Panc1 (cell line): ENCODE measurements around the gene SCRN1. TPM values are rescaled to one million over a fixed set of nuclear protein-coding genes. Genes with fewer than 3 reads are reported as not detected.

ENCODE experiments used
- ATAC-seq: fragments of 200-7000 bp; cut with Tn5 transposase; 2 replicates; pipeline ENCODE4 v1.9.1; 2020; ENCODE audit warnings: mild to moderate bottlenecking, moderate library complexity
- BruUV-seq: library from RNA; stranded (reverse); fragments of 400-500 nt; replicated peaks from 2 replicates; lab custom pipeline; 2021; lab: Mats Ljungman, UMichigan
- CTCF ChIA-PET: fragments of 300-600 bp; sonication (Branson Sonifier 250); formaldehyde crosslinking; loops from one replicate; lab custom pipeline; 2022; ENCODE audit warnings: antibody characterized with exemption; lab: Charles Lee
- POLR2A ChIA-PET: fragments of 300-600 bp; sonication (Branson Sonifier 250); formaldehyde crosslinking; loops from one replicate; lab custom pipeline; 2022; ENCODE audit warnings: antibody characterized with exemption; lab: Charles Lee
- DNase-seq: peaks from one replicate; pipeline ENCODE4 v3.0.0-alpha.2; 2010; ENCODE audit warnings: low read depth, low spot score
- H3K27ac ChIP-seq: 2 replicates; pipeline ENCODE4 v1.5.1; 2011; ENCODE audit warnings: mild to moderate bottlenecking, low read length, inconsistent platforms
- H3K27me3 ChIP-seq: fragments of 200-500 bp; sonication (Bioruptor generic); 2 replicates; pipeline ENCODE4 v1.6.0; 2014; ENCODE audit warnings: low read length, inconsistent platforms; ENCODE audit not compliant: control insufficient read depth, insufficient read depth
- H3K36me3 ChIP-seq: fragments of 200-500 bp; sonication (Bioruptor generic); 2 replicates; pipeline ENCODE4 v1.5.1; 2014; ENCODE audit warnings: inconsistent platforms, mild to moderate bottlenecking, low read length, moderate library complexity; ENCODE audit not compliant: control insufficient read depth, insufficient read depth
- H3K4me1 ChIP-seq: 2 replicates; pipeline ENCODE4 v1.5.1; 2011; ENCODE audit warnings: inconsistent platforms, mild to moderate bottlenecking, low read length, moderate library complexity; ENCODE audit not compliant: control insufficient read depth, insufficient read depth
- H3K4me3 ChIP-seq, 2 experiments: 2 replicates each; pipeline ENCODE4 v1.5.1; 2011 to 2012; ENCODE audit warnings: low read depth in 2 of 2, low read length in 2 of 2, mild to moderate bottlenecking in 2 of 2, inconsistent platforms in 1 of 2, moderate library complexity in 1 of 2
- H3K9me3 ChIP-seq: fragments of 200-500 bp; sonication (Bioruptor generic); 2 replicates; pipeline ENCODE4 v1.5.1; 2014; ENCODE audit warnings: low read depth, mild to moderate bottlenecking, inconsistent platforms, low read length, moderate library complexity; ENCODE audit not compliant: control insufficient read depth, insufficient read depth
- CTCF ChIP-seq: fragments of 450-650 bp; IDR thresholded peaks from 2 replicates; pipeline ENCODE4 v1.5.1; 2017; ENCODE audit warnings: mild to moderate bottlenecking
- POLR2AphosphoS5 ChIP-seq: IDR thresholded peaks from 2 replicates; pipeline ENCODE4 v1.6.1; 2012; ENCODE audit warnings: mild to moderate bottlenecking, low read depth, low read length, moderate library complexity
- REST ChIP-seq, 2 experiments: IDR thresholded peaks; 2 replicates each; pipeline ENCODE4 v1.6.1; 2011 to 2012; ENCODE audit warnings: low read depth in 2 of 2, control low read depth in 1 of 2, low read length in 1 of 2, mild to moderate bottlenecking in 1 of 2, moderate library complexity in 1 of 2; ENCODE audit not compliant: insufficient read depth in 1 of 2
- SIN3A ChIP-seq: IDR thresholded peaks from 2 replicates; pipeline ENCODE4 v1.6.1; 2012; ENCODE audit warnings: low read depth, mild to moderate bottlenecking, low read length, moderate library complexity, borderline replicate concordance; ENCODE audit not compliant: insufficient read depth
- TCF7L2 ChIP-seq: IDR thresholded peaks from 2 replicates; pipeline ENCODE4 v1.6.1; 2011; ENCODE audit warnings: mild to moderate bottlenecking, low read depth, low read length, inconsistent platforms
- in situ Hi-C: cut with HindIII; loops from 2 replicates; pipeline ENCODE4 v1.10.0; 2016; ENCODE audit warnings: low sequenced_read_pairs, low pct_unique_long_range_greater_than_20kb
- intact Hi-C: fragments of 100-400 bp; cut with micrococcal nuclease; formaldehyde crosslinking; loops from one replicate; pipeline ENCODE4 v1.10.0; 2022; ENCODE audit not compliant: unreplicated experiment
- total RNA-seq: library from RNA; stranded (reverse); gene quantifications from one replicate; pipeline ENCODE4 v1.2.1, GENCODE V29; 2021; ENCODE audit not compliant: unreplicated experiment

SCRN1 gene
- total RNA-seq, 1 experiment from 2014 or later, result 189 TPM

- Histone ChIP-seq H3K27ac (no peak overlapping the region), H3K36me3 (no peaks in the 10 kb centered on the region), H3K4me1 (no peaks in the 10 kb centered on the region), H3K4me3 (no peak overlapping the region), H3K27me3 (no peaks in the 10 kb centered on the region), H3K9me3 (no peaks in the 10 kb centered on the region)
- DNase-seq, result no peak
- ChIA-PET CTCF (no interaction called here), POLR2A (no interaction called here)
- intact Hi-C loops, result no loop called here
- no peak for ATAC-seq
- BruUV-seq, result no TSS peak
- TF ChIP-seq SIN3A (no peak), POLR2AphosphoS5 (no peak), REST (IDR thresholded peaks at IDR 0.05; ENCODE audit: insufficient read depth in 1 of 2, low read depth in 2 of 2, low read length in 1 of 2) (no peak), TCF7L2 (no peak), CTCF (no peak)
- in situ Hi-C loops, result no loop called here
Measured at GRCh38 chr7:30005464-30005863, 15.9 kb upstream of the SCRN1 start.

GRCh38 chr7:30003098-30003497 is 13.5 kb upstream of the SCRN1 start:
- Histone ChIP-seq H3K4me3 (no peak overlapping the region), H3K27me3 (no peaks in the 10 kb centered on the region), H3K4me1 (no peaks in the 10 kb centered on the region), H3K27ac (no peak overlapping the region), H3K36me3 (no peaks in the 10 kb centered on the region), H3K9me3 (no peaks in the 10 kb centered on the region)
- in situ Hi-C loops (no loop called here), intact Hi-C loops (no loop called here)
- BruUV-seq, result no TSS peak
- POLR2A ChIA-PET, result no interaction called here
- TF ChIP-seq CTCF (no peak), TCF7L2 (no peak), SIN3A (no peak), POLR2AphosphoS5 (no peak), REST (IDR thresholded peaks at IDR 0.05; ENCODE audit: insufficient read depth in 1 of 2, low read depth in 2 of 2, low read length in 1 of 2) (no peak)
- no peak for ATAC-seq
- DNase-seq, result no peak
- CTCF ChIA-PET, result no interaction called here
